ENCODE data around the gene PDS5B.

PDS5B gene

DNA sequence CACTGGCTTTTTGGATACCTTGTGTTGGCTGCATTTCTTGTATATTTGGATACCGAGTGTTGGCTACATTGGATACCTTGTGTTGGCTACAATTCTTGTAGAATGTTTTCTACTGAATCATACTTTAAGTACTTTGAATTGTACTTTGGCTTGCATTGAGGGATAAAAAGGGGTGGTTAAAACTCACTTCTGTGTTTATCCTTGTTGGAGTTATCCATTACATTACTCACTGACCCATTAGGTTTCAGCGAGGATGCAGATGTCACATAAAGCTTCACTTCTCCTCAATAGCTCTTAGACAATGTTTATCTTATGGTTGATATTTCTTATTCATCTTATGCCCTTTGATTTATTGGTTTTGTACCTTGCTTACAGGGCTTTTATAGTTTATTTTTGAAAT, 43.1 kb downstream of the PDS5B start:
- H3K4me3 ChIP-seq (ENCODE audit: low read depth, low read length): no peak overlapping the region
- TF ChIP-seq, protein P1, sequence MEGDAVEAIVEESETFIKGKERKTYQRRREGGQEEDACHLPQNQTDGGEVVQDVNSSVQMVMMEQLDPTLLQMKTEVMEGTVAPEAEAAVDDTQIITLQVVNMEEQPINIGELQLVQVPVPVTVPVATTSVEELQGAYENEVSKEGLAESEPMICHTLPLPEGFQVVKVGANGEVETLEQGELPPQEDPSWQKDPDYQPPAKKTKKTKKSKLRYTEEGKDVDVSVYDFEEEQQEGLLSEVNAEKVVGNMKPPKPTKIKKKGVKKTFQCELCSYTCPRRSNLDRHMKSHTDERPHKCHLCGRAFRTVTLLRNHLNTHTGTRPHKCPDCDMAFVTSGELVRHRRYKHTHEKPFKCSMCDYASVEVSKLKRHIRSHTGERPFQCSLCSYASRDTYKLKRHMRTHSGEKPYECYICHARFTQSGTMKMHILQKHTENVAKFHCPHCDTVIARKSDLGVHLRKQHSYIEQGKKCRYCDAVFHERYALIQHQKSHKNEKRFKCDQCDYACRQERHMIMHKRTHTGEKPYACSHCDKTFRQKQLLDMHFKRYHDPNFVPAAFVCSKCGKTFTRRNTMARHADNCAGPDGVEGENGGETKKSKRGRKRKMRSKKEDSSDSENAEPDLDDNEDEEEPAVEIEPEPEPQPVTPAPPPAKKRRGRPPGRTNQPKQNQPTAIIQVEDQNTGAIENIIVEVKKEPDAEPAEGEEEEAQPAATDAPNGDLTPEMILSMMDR (IDR thresholded peaks at IDR 0.05; ENCODE audit: insufficient read depth, low read depth, low read length, missing control alignments): no peak
- DNase-seq (ENCODE audit: low read depth): no peak

DNA sequence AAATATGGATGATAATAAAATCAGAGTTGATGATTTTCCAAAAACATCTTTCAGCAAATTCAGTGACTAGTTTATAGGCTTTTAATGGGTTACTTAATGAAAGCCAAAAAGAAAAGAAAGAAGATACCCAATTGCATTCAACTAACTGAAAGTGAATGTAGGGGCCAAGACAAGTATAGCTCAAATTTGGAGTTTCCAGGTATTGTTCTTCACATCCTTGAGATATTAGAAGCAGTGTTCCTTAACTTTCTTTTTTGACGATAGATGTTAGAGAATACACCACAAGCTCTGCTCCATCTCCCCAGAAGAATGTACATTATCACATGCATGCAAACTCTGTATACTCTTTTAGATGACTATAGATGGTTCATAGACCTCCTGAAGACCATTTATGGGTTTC, 43.6 kb downstream of the PDS5B start:
- no peak for DNase-seq (ENCODE audit: low read depth)
- no peak overlapping the region for H3K4me3 ChIP-seq (ENCODE audit: low read depth, low read length)
- TF ChIP-seq, protein P1 (IDR thresholded peaks at IDR 0.05; ENCODE audit: insufficient read depth, low read depth, low read length, missing control alignments): no peak

DNA sequence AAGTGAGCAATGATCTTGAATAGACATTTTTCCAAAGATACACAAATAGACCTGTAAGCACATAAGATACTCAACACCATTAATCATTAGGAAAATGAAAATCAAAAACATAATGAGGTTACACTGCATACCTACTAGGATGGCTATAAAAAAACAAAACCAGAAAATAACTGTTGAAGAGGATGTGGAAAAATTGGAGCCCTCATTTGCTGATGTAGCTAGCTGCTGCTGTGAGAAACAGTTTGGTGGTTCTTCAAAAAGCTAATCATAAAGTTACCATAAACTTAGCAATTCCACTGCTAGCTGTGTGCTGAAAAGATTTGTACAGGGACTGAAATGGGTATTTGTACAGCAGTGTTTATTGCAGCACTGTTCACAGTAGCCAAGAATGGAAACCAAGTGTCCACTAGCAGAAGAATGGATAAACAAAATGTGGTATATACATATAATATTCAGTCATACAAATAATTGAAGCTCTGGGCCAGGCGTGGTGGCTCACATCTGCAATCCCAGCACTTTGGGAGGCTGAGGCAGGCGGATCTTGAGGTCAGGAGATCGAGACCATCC, 46.2 kb downstream of the PDS5B start:
- no peak overlapping the region for H3K4me3 ChIP-seq (ENCODE audit: low read depth, low read length)
- TF ChIP-seq, protein P1 (IDR thresholded peaks at IDR 0.05; ENCODE audit: insufficient read depth, low read depth, low read length, missing control alignments): no peak
- DNase-seq (ENCODE audit: low read depth): no peak

DNA sequence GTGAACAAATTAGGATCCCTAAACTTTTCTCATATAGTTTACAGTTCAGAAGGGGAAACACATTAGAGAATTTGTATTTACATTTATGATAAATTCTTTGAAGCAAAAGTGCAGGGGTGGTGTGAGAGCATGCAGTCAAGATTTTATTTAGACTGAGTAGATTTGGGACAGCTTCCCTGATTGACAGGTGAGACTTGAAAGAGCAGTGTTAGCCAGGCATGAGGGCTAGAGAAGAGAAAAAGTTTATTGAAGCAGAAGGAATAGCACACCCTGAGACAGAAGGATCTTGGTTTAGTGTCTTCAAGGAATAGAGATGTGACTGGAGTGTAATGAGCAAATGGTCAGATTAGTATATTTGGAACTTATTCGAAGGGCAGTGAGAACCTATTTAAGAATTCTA, 50.5 kb downstream of the PDS5B start:
- no peak for DNase-seq (ENCODE audit: low read depth)
- no peak overlapping the region for H3K4me3 ChIP-seq (ENCODE audit: low read depth, low read length)

DNA sequence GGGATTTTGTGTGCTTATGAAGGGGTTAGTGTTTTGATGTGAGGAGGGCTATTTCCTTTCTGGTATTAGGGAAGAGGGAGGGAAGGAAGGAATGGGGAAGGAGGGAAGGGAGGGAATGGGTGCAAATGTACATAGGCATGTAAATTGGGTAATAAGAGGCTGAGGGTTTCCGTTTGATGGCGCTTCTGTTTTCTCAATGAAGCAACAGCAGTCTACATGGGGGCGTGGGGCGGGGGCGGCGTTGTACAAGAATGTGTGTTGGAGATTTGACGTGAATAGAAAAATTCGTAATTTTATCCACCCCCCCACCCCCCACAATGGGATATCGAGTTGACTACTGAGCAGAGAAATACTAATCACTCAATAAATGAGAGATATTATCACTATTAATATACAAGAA, 52.5 kb downstream of the PDS5B start:
- H3K4me3 ChIP-seq (ENCODE audit: low read depth, low read length): no peak overlapping the region
- TF ChIP-seq, protein P1 (IDR thresholded peaks at IDR 0.05; ENCODE audit: insufficient read depth, low read depth, low read length, missing control alignments): no peak
- no peak for DNase-seq (ENCODE audit: low read depth)

More for the DNA sequence above, 50.5 kb downstream of the PDS5B start:
- TF ChIP-seq, protein P1 (IDR thresholded peaks at IDR 0.05; ENCODE audit: insufficient read depth, low read depth, low read length, missing control alignments): no peak

DNA sequence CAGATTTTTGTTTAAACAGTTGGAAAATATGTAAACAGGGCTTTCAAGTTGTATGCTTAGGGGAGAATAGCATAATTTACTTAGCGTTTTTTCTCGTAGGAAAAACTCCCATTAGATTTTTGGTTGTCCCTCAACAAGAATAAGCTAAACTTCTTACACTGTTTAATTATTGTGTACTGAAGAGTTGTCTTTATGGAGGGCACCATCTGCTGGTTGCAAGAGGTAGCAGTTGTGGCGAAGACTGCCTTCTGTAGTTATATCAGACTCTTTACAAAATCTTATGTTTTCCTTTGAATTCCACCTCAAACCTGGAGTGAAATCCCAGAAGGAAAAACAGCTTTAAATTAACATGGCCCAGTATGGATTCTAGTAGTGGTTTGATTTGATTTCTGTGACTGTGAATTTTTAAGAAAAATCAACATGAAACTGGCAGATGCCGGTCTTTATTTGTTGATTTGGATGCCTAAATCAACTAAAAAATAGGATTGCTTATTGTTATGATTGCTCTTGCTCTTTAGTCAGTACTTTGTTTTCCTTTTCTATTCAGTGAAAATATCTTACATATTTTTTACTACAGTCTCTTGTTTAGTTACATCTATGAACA, 53.4 kb downstream of the PDS5B start:
- peak; percentile 73 for DNase-seq (ENCODE audit: low read depth)
- TF ChIP-seq, protein P1 (IDR thresholded peaks at IDR 0.05; ENCODE audit: insufficient read depth, low read depth, low read length, missing control alignments): peak; percentile 74
- no peak overlapping the region for H3K4me3 ChIP-seq (ENCODE audit: low read depth, low read length)

DNA sequence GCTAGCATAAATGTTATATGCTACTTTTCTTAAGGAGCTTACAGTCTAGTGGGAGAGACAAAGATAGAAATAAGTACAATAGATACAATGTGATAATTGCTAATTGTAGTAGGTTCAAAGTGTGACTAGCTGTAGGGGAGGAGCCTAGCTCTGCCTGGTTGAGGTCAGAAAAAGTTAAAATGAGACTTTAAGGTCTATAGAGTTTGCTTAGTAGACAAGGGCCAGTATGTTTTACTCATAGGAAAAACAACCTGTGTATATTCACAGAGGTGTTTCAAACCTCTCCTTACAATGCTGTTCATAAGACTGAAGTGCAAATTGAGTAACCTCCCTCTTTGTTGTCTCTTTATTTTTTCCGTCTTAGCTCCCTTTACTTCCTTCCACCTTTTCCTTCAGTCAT, 56.1 kb downstream of the PDS5B start:
- DNase-seq (ENCODE audit: low read depth): no peak
- H3K4me3 ChIP-seq (ENCODE audit: low read depth, low read length): no peak overlapping the region
- TF ChIP-seq, protein P1 (IDR thresholded peaks at IDR 0.05; ENCODE audit: insufficient read depth, low read depth, low read length, missing control alignments): no peak

Measured in GM12865 (cell line).